DND-41 (cell line): ENCODE measurements around the gene PRUNE1.

ENCODE experiments used
- ATAC-seq: fragments of 200-7000 bp; cut with Tn5 transposase; 3 replicates; pipeline ENCODE4 v1.9.1; 2021; ENCODE audit warnings: low read depth; ENCODE audit not compliant: insufficient read depth
- DNase-seq: peaks from one replicate; pipeline ENCODE4 v3.0.0-alpha.2; 2020
- H2AFZ ChIP-seq: 2 replicates; pipeline ENCODE4 v1.6.0; 2012; ENCODE audit warnings: low read depth, low read length
- H3K27ac ChIP-seq: 2 replicates; pipeline ENCODE4 v1.5.1; 2012; ENCODE audit warnings: low read length, inconsistent platforms
- H3K27me3 ChIP-seq: fragments of 200-600 bp; sonication (generic); 2 replicates; pipeline ENCODE4 v1.6.0; 2012; ENCODE audit warnings: low read length, mild to moderate bottlenecking, inconsistent platforms; ENCODE audit not compliant: insufficient read depth, poor library complexity
- H3K36me3 ChIP-seq: 2 replicates; pipeline ENCODE4 v1.5.1; 2012; ENCODE audit warnings: low read length, inconsistent platforms; ENCODE audit not compliant: insufficient read depth
- H3K4me1 ChIP-seq: 2 replicates; pipeline ENCODE4 v1.5.1; 2012; ENCODE audit warnings: mild to moderate bottlenecking, low read length; ENCODE audit not compliant: insufficient read depth
- H3K4me2 ChIP-seq: 2 replicates; pipeline ENCODE4 v1.6.0; 2012; ENCODE audit warnings: mild to moderate bottlenecking, moderate library complexity, low read length, inconsistent platforms; ENCODE audit not compliant: insufficient read depth
- H3K4me3 ChIP-seq, 2 experiments: fragments of 200-600 bp in 1 of 2; shearing (Covaris generic) in 1 of 2; 2 replicates each; pipeline ENCODE4 v1.5.1; 2012 to 2016; ENCODE audit warnings: inconsistent platforms in 2 of 2, low read length in 2 of 2, mild to moderate bottlenecking in 2 of 2, low read depth in 1 of 2, moderate library complexity in 1 of 2
- H3K79me2 ChIP-seq: 2 replicates; pipeline ENCODE4 v1.6.0; 2012; ENCODE audit warnings: low read length, inconsistent platforms; ENCODE audit not compliant: insufficient read depth
- H3K9ac ChIP-seq: 2 replicates; pipeline ENCODE4 v1.6.0; 2012; ENCODE audit warnings: low read depth, mild to moderate bottlenecking, inconsistent platforms, low read length, moderate library complexity
- H3K9me3 ChIP-seq: 2 replicates; pipeline ENCODE4 v1.5.1; 2012; ENCODE audit warnings: low read length, moderate library complexity, mild to moderate bottlenecking, inconsistent platforms; ENCODE audit not compliant: insufficient read depth, severe bottlenecking
- H4K20me1 ChIP-seq: 2 replicates; pipeline ENCODE4 v1.6.0; 2012; ENCODE audit warnings: low read length; ENCODE audit not compliant: insufficient read depth
- EZH2 ChIP-seq: IDR thresholded peaks from 3 replicates; pipeline ENCODE4 v1.6.1; 2012; ENCODE audit warnings: borderline replicate concordance, low read depth, mild to moderate bottlenecking, moderate library complexity, low read length, inconsistent platforms; ENCODE audit not compliant: severe bottlenecking
- TF ChIP-seq, protein P1 (sequence below): IDR thresholded peaks from 2 replicates; pipeline ENCODE4 v1.5.1; 2012; ENCODE audit warnings: borderline replicate concordance, low read length, moderate library complexity, mild to moderate bottlenecking; ENCODE audit not compliant: poor library complexity, severe bottlenecking; ENCODE audit errors: extremely low read depth

PRUNE1 gene

GRCh38 chr1:151035167-151035566, 26.9 kb downstream of the PRUNE1 start:
- H2AFZ ChIP-seq: no peak overlapping the region
- ATAC-seq (no peak), DNase-seq (no peak)
- H3K9me3 ChIP-seq: no peaks in the 10 kb centered on the region
- H3K36me3 ChIP-seq: peaks cover 37% of the 10 kb centered on the region
- H3K27ac ChIP-seq: no peak overlapping the region
- no peak overlapping the region for H3K4me2 ChIP-seq
- H3K27me3 ChIP-seq: no peaks in the 10 kb centered on the region
- TF ChIP-seq, protein P1, sequence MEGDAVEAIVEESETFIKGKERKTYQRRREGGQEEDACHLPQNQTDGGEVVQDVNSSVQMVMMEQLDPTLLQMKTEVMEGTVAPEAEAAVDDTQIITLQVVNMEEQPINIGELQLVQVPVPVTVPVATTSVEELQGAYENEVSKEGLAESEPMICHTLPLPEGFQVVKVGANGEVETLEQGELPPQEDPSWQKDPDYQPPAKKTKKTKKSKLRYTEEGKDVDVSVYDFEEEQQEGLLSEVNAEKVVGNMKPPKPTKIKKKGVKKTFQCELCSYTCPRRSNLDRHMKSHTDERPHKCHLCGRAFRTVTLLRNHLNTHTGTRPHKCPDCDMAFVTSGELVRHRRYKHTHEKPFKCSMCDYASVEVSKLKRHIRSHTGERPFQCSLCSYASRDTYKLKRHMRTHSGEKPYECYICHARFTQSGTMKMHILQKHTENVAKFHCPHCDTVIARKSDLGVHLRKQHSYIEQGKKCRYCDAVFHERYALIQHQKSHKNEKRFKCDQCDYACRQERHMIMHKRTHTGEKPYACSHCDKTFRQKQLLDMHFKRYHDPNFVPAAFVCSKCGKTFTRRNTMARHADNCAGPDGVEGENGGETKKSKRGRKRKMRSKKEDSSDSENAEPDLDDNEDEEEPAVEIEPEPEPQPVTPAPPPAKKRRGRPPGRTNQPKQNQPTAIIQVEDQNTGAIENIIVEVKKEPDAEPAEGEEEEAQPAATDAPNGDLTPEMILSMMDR: no peak
- no peak for TF ChIP-seq EZH2
- no peak overlapping the region for H3K9ac ChIP-seq
- H3K4me3 ChIP-seq: no peak overlapping the region
- H4K20me1 ChIP-seq: no peaks in the 10 kb centered on the region
- no peaks in the 10 kb centered on the region for H3K79me2 ChIP-seq
- H3K4me1 ChIP-seq: no peaks in the 10 kb centered on the region

DNA sequence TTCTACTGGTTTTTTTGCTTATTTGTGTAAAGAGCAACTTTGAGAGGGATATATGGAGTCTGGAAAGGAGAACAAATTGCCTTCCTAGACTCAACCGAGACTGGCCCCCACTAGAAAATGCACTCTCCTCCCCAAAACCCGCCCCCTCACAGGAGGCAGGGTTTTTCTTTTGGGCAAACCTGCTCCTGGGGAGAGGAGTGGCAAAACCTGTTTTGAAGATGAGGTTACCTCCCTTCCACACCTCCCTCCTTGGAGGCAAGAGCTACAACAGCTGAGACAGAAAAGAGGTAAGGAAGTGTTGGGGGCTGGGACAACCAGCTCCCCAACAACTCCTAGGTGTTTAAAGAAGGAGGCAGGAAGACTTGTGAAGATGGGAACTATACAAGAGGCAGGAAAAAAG, 28.1 kb downstream of the PRUNE1 start, which contains the start of gene BNIPL:
Gene BNIPL, plus strand, starts transcription at position 231 of the 400 bp plus-strand sequence. Its CDS starts 140 bp downstream, at position 371.
- no peak within 1 kb of the TSS for H3K4me3 ChIP-seq
- no peaks in the 10 kb centered on the region for H4K20me1 ChIP-seq
- ATAC-seq (no peak), DNase-seq (no peak)
- no peak within 1 kb of the TSS for H2AFZ ChIP-seq
- no peaks in the 10 kb centered on the region for H3K4me1 ChIP-seq
- H3K79me2 ChIP-seq: no peaks in the 10 kb centered on the region
- H3K27me3 ChIP-seq: no peaks in the 10 kb centered on the region
- no peak for TF ChIP-seq EZH2
- TF ChIP-seq, protein P1: no peak
- H3K27ac ChIP-seq: no peak within 1 kb of the TSS
- peaks cover 28% of the 10 kb centered on the region for H3K36me3 ChIP-seq
- H3K9ac ChIP-seq: no peak within 1 kb of the TSS
- no peak within 1 kb of the TSS for H3K4me2 ChIP-seq
- no peaks in the 10 kb centered on the region for H3K9me3 ChIP-seq

DNA sequence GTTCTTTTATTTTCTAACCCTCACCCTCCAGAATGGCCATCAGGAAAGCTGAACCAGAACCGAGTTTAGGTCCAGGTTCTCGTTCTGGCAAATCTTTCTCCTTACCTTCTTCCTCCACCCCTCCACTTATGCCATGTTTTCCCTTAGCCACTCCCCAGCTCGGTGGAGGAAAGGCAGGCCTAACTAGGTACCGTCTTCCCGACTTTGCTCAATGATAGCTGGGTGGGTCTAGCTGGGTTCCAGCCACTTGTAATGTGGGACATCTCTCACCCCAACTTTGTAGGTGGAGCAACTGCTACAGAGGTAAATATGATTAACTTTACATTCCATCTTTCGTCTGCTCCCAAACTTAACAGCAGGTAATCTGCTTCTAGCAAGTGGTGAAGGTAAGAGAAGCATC, 28.8 kb downstream of the PRUNE1 start:
- ATAC-seq (no peak), DNase-seq (no peak)
- H3K4me1 ChIP-seq: no peaks in the 10 kb centered on the region
- H3K9me3 ChIP-seq: no peaks in the 10 kb centered on the region
- no peaks in the 10 kb centered on the region for H3K79me2 ChIP-seq
- peaks cover 24% of the 10 kb centered on the region for H3K36me3 ChIP-seq
- H3K9ac ChIP-seq: no peak overlapping the region
- no peak overlapping the region for H3K4me2 ChIP-seq
- no peak overlapping the region for H3K27ac ChIP-seq
- H2AFZ ChIP-seq: no peak overlapping the region
- H3K27me3 ChIP-seq: no peaks in the 10 kb centered on the region
- no peak overlapping the region for H3K4me3 ChIP-seq
- TF ChIP-seq, protein P1: no peak
- no peak for TF ChIP-seq EZH2
- no peaks in the 10 kb centered on the region for H4K20me1 ChIP-seq

GRCh38 chr1:151039521-151039920, 31.3 kb downstream of the PRUNE1 start:
- Histone ChIP-seq H3K9me3 (no peaks in the 10 kb centered on the region), H3K4me1 (no peaks in the 10 kb centered on the region), H3K4me3 (no peak overlapping the region), H3K79me2 (no peaks in the 10 kb centered on the region), H3K36me3 (peaks cover 9% of the 10 kb centered on the region), H2AFZ (no peak overlapping the region), H3K27me3 (no peaks in the 10 kb centered on the region), H3K4me2 (no peak overlapping the region), H4K20me1 (no peaks in the 10 kb centered on the region), H3K27ac (no peak overlapping the region), H3K9ac (no peak overlapping the region)
- DNase-seq (no peak), ATAC-seq (no peak)
- no peak for TF ChIP-seq EZH2
- TF ChIP-seq, protein P1: no peak
